ENCODE data around the gene PALLD.

The PALLD gene

DNA sequence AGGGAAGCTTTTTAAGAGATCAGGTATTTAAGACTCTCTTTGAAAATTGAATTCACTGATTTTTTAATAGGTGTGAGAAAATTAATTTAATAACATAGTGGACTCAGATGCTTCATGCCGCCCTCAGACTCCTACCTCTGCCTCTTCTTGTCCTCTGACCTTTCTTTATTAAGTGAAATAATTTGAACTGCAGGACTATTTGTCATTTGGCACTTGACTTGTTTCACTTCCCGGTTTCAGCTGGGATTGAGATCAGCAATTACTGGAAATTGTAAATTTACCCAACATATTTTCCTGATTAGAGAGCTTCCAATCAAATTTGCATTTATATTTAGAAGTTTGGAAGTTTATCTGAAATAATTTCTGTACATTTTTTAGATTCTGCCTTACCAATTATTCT lies 396.4 kb downstream of the PALLD start:
- H3K9ac ChIP-seq (ENCODE audit: low read length) = no peak overlapping the region
- no peaks in the 10 kb centered on the region for H3K9me2 ChIP-seq (replicated peaks; ENCODE audit: insufficient read depth, low read length)
- H3F3A ChIP-seq (ENCODE audit: insufficient read depth, low read length) = no peaks in the 10 kb centered on the region
- DNase-seq = no peak
- no peaks in the 10 kb centered on the region for H3K79me2 ChIP-seq (ENCODE audit: low read length)
- no peaks in the 10 kb centered on the region for H3K9me3 ChIP-seq (replicated peaks; ENCODE audit: insufficient read depth, low read length)
- H3K36me3 ChIP-seq (replicated peaks; ENCODE audit: insufficient read depth, low read length) = no peaks in the 10 kb centered on the region
- H3K27ac ChIP-seq (ENCODE audit: low read length) = no peak overlapping the region
- H3K4me1 ChIP-seq (ENCODE audit: low read length) = no peaks in the 10 kb centered on the region
- H3K27me3 ChIP-seq (replicated peaks; ENCODE audit: insufficient read depth, low read length) = no peaks in the 10 kb centered on the region
- TF ChIP-seq CTCF (IDR thresholded peaks at IDR 0.05; ENCODE audit: low read length) = no peak
- TF ChIP-seq EZH2phosphoT487 (IDR thresholded peaks at IDR 0.05; ENCODE audit: low read length) = no peak
- no peak overlapping the region for H3K4me3 ChIP-seq (ENCODE audit: low read length)
- H4K20me1 ChIP-seq (ENCODE audit: insufficient read depth, low read length) = no peaks in the 10 kb centered on the region
- H2AFZ ChIP-seq (ENCODE audit: low read length) = no peak overlapping the region
- H3K4me2 ChIP-seq (ENCODE audit: low read depth, low read length) = no peak overlapping the region

DNA sequence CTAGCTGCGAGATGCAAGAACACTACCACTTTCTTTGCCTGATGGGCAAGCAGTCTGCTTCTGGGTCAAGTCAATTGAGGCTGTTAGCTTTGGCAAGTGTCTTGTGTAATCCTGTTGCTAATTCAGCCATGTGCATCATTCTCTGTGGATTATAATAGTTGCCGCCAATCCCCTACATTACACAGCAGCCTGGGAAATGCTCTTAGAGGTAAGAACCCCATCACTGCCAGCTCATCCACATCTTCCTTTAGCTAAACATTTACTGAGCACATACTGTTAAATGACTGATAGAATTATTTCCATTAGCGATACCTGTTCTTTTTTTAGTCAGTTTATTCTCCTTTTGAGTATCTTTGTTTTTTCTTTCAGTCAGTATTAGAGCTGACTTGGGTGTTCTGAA lies 397.0 kb downstream of the PALLD start:
- no peak for TF ChIP-seq EZH2phosphoT487 (IDR thresholded peaks at IDR 0.05; ENCODE audit: low read length)
- no peak for TF ChIP-seq CTCF (IDR thresholded peaks at IDR 0.05; ENCODE audit: low read length)
- no peak for TF ChIP-seq EZH2 (optimal IDR thresholded peaks at IDR 0.05; ENCODE audit: low read depth, low read length)
- Histone ChIP-seq H3K4me3 (ENCODE audit: low read length) (no peak overlapping the region), H3F3A (ENCODE audit: insufficient read depth, low read length) (no peaks in the 10 kb centered on the region), H3K9me2 (replicated peaks; ENCODE audit: insufficient read depth, low read length) (no peaks in the 10 kb centered on the region), H3K9me3 (replicated peaks; ENCODE audit: insufficient read depth, low read length) (no peaks in the 10 kb centered on the region), H3K4me2 (ENCODE audit: low read depth, low read length) (no peak overlapping the region), H2AFZ (ENCODE audit: low read length) (no peak overlapping the region), H3K36me3 (replicated peaks; ENCODE audit: insufficient read depth, low read length) (no peaks in the 10 kb centered on the region), H3K27ac (ENCODE audit: low read length) (no peak overlapping the region), H3K9ac (ENCODE audit: low read length) (no peak overlapping the region), H4K20me1 (ENCODE audit: insufficient read depth, low read length) (no peaks in the 10 kb centered on the region), H3K27me3 (replicated peaks; ENCODE audit: insufficient read depth, low read length) (no peaks in the 10 kb centered on the region), H3K4me1 (ENCODE audit: low read length) (no peaks in the 10 kb centered on the region), H3K79me2 (ENCODE audit: low read length) (no peaks in the 10 kb centered on the region)
- DNase-seq = no peak

- TF ChIP-seq EZH2 (optimal IDR thresholded peaks at IDR 0.05; ENCODE audit: low read depth, low read length) (no peak), EZH2phosphoT487 (IDR thresholded peaks at IDR 0.05; ENCODE audit: low read length) (no peak), CTCF (IDR thresholded peaks at IDR 0.05; ENCODE audit: low read length) (no peak)
- Histone ChIP-seq H3K9me3 (replicated peaks; ENCODE audit: insufficient read depth, low read length) (no peaks in the 10 kb centered on the region), H3K36me3 (replicated peaks; ENCODE audit: insufficient read depth, low read length) (no peaks in the 10 kb centered on the region), H4K20me1 (ENCODE audit: insufficient read depth, low read length) (no peaks in the 10 kb centered on the region), H3K27me3 (replicated peaks; ENCODE audit: insufficient read depth, low read length) (no peaks in the 10 kb centered on the region), H3K27ac (ENCODE audit: low read length) (no peak overlapping the region), H3F3A (ENCODE audit: insufficient read depth, low read length) (no peaks in the 10 kb centered on the region), H3K4me1 (ENCODE audit: low read length) (no peaks in the 10 kb centered on the region), H3K9me2 (replicated peaks; ENCODE audit: insufficient read depth, low read length) (no peaks in the 10 kb centered on the region), H3K4me2 (ENCODE audit: low read depth, low read length) (no peak overlapping the region), H2AFZ (ENCODE audit: low read length) (no peak overlapping the region), H3K79me2 (ENCODE audit: low read length) (no peaks in the 10 kb centered on the region), H3K4me3 (ENCODE audit: low read length) (no peak overlapping the region), H3K9ac (ENCODE audit: low read length) (no peak overlapping the region)
- no peak for DNase-seq
Observed at GRCh38 chr4:168900080-168900479, 403.2 kb downstream of the PALLD start.
